Chondrocyte (in vitro differentiated cells): Measurements from ENCODE around the gene PODN. TPM values are rescaled to one million over a fixed set of nuclear protein-coding genes. Genes with fewer than 3 reads are reported as not detected.
A peak's percentile ranks its signal among the peaks of the same experiment; 100 is the strongest.

Experiments used
- DNase-seq: peaks from one replicate; pipeline ENCODE4 v3.0.0; 2021; ENCODE audit warnings: mixed read lengths, low spot score
- H3K27ac Mint-ChIP-seq: one replicate; pipeline ENCODE4 v1.8.0; 2021; ENCODE audit warnings: mild to moderate bottlenecking, moderate library complexity, mixed read lengths; ENCODE audit not compliant: unreplicated experiment
- H3K27me3 Mint-ChIP-seq: 2 replicates; pipeline ENCODE4 v1.8.0; 2021; ENCODE audit warnings: low read depth, mixed read lengths
- H3K36me3 Mint-ChIP-seq: 2 replicates; pipeline ENCODE4 v1.8.0; 2021; ENCODE audit warnings: low read depth, mixed read lengths
- H3K4me1 Mint-ChIP-seq: 2 replicates; pipeline ENCODE4 v1.8.0; 2021; ENCODE audit warnings: low read depth, mild to moderate bottlenecking, mixed read lengths
- H3K4me3 Mint-ChIP-seq: one replicate; pipeline ENCODE4 v1.8.0; 2021; ENCODE audit warnings: mild to moderate bottlenecking, moderate library complexity, mixed read lengths; ENCODE audit not compliant: unreplicated experiment
- H3K9me3 Mint-ChIP-seq: 2 replicates; pipeline ENCODE4 v1.8.0; 2021; ENCODE audit warnings: low read depth, mixed read lengths
- CTCF ChIP-seq: fragments of 200-600 bp; sonication (generic); IDR thresholded peaks from 2 replicates; pipeline ENCODE4 v1.5.0; 2021; ENCODE audit warnings: antibody characterized with exemption, mild to moderate bottlenecking, moderate library complexity
- total RNA-seq: library from RNA; stranded (reverse); gene quantifications from 3 replicates; pipeline ENCODE4 v1.2.1, GENCODE V29; 2021

Gene PODN
- total RNA-seq, 1 donor from 2014 or later, result 9.2 TPM

DNA sequence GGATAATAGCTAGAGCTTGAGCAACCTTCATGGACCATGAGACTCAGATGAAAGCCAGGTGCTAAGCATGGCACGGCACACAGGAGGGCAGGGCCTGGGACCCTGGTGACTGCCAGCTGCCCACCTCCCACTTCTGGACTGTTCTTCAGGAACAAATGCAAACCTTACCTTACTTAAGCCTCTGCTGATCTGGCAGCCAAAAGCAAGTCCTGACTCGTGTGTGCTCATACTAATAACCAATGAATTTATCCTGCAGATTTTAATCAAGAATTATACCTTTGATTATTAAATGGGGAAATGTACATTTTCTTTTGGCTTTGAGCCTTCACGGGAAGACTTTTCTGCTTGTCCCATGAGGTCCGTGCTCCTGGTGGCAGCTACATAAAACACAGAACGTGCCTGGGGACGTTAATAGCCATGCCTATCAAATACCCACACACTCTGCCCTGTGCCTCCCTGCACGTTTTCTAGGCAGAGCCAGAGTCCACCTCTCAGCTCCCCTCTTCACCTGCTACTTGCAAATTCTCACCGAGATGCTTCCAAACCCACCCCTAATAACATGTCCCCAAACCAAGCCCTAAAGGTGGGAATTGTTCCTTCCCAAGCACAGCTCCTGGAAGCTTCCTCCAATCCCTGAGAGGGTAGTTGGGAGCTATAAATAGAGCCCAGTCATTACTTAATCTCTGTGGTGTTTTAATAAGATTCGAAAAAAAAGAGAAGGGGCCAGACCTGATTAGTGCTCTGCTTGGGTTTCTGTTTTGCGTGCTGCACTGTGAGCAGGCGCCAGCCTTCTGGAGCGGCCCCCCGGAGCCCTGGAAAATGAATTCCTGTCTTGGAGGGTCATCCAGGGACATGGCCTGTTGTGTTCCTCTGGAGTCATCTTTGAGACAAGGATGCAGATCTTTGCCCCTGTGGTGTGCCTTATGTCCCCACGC lies 46.9 kb downstream of the PODN start:
- H3K4me1 Mint-ChIP-seq, result peaks cover 58% of the 10 kb centered on the region
- H3K27ac Mint-ChIP-seq, result peak overlapping the region; percentile 82
- TF ChIP-seq CTCF, result no peak
- no peak for DNase-seq
- H3K36me3 Mint-ChIP-seq, result peaks cover 15% of the 10 kb centered on the region
- H3K9me3 Mint-ChIP-seq, result peaks cover 18% of the 10 kb centered on the region
- H3K27me3 Mint-ChIP-seq, result no peaks in the 10 kb centered on the region
- H3K4me3 Mint-ChIP-seq, result no peak overlapping the region

DNA sequence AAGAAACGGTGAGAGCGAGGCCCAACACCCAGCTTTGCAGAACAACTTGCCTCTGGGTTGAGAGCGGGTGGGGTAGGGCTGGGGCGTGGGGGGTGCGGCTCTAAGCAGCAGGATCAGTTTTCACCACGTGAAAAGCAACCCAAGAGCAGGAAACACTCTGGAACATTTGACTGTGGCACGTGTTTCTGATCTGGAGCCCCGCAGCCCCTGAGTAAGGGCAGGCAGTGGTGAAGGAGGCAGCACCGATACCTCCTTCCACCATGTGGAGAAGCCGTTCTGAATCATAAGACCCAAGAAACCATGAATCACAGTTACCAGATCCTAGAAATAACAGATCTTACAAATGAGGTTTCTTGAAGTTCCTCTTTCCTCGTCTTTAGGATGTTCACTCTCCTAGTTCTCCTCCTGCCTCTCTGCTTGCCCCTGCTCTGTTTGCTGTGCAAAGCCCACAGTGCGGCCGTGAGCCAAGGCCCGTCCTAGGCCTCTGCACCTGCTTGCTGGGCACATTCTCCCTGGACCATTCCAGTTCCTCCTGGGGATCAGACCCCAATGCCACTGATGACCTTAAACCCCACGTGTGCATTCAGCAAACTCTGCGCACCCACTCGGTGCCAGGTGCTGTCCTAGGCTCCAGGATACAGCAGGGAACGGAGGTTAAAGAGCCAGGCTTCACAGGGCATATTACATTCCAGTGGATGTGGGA lies 48.5 kb downstream of the PODN start:
- Mint-ChIP-seq H3K4me1 (peaks cover 58% of the 10 kb centered on the region), H3K36me3 (peaks cover 15% of the 10 kb centered on the region), H3K4me3 (no peak overlapping the region), H3K27ac (peak overlapping the region; percentile 38), H3K27me3 (no peaks in the 10 kb centered on the region), H3K9me3 (peaks cover 18% of the 10 kb centered on the region)
- no peak for DNase-seq
- no peak for TF ChIP-seq CTCF

DNA sequence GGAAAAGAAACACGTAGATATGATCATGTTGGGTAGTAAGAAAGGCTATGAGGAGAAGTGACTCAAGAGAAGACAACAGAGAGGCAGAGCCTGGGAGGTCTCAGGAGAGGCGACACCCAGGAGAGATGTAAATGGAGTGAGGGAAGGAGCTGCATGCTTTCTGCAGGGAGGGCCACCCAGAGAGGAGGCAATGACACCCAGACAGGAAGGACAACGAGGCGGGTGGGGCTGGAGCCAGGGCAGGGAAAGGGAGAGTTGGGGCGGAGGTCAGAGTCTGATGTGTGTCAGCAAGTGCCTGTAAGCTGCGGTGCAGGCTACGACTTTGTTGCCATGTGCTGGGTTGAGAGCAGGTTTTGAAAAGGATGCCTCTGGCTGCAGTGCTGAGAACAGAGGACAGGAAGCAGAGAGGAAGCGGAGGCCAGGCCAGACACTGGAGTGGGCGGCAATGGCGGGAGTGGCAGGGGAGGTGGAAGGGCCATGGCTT lies 49.1 kb downstream of the PODN start:
- DNase-seq, result no peak
- H3K9me3 Mint-ChIP-seq, result peaks cover 18% of the 10 kb centered on the region
- H3K27ac Mint-ChIP-seq, result peak overlapping the region; percentile 38
- no peak overlapping the region for H3K4me3 Mint-ChIP-seq
- H3K27me3 Mint-ChIP-seq, result no peaks in the 10 kb centered on the region
- no peak for TF ChIP-seq CTCF
- peaks cover 62% of the 10 kb centered on the region for H3K4me1 Mint-ChIP-seq
- H3K36me3 Mint-ChIP-seq, result peaks cover 15% of the 10 kb centered on the region

DNA sequence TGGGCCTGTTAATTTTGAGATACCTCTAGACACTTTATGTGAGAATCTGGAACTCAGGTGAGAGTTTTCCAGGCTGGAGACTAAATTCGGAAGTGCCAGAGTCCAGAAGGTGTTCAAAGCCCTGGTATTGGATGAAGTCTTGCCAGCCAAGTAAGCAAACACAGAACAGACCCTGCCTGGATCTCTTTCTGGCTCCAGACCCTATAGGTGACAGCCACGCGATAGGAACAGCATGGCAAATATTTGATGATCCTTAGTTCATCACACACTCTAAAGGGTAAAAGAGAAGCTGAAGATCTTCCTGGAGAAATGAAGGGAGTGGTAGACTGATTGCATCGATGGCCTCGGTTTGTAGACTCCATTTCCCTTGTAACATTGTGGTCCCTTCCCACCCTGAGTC lies 49.7 kb downstream of the PODN start:
- H3K4me3 Mint-ChIP-seq, result no peak overlapping the region
- no peaks in the 10 kb centered on the region for H3K27me3 Mint-ChIP-seq
- H3K9me3 Mint-ChIP-seq, result peaks cover 18% of the 10 kb centered on the region
- H3K36me3 Mint-ChIP-seq, result peaks cover 15% of the 10 kb centered on the region
- TF ChIP-seq CTCF, result no peak
- H3K27ac Mint-ChIP-seq, result no peak overlapping the region
- peaks cover 64% of the 10 kb centered on the region for H3K4me1 Mint-ChIP-seq
- no peak for DNase-seq

- Mint-ChIP-seq H3K27me3 (no peaks in the 10 kb centered on the region), H3K4me1 (peaks cover 63% of the 10 kb centered on the region)
- DNase-seq, result no peak
These were observed 50.3 kb downstream of the PODN start for GRCh38 chr1:53112271-53112774.

More at GRCh38 chr1:53112271-53112774, 50.3 kb downstream of the PODN start:
- TF ChIP-seq CTCF, result no peak
- Mint-ChIP-seq H3K27ac (peak overlapping the region; percentile 81), H3K4me3 (no peak overlapping the region), H3K9me3 (peaks cover 18% of the 10 kb centered on the region), H3K36me3 (peaks cover 15% of the 10 kb centered on the region)
